ENCODE data around the gene MGAT3.
"Not testable (repeated sequence)": the region's sequence is repeated elsewhere in the genome, so short reads cannot be mapped to it uniquely, and the experiment has no call there.

MGAT3 gene

DNA sequence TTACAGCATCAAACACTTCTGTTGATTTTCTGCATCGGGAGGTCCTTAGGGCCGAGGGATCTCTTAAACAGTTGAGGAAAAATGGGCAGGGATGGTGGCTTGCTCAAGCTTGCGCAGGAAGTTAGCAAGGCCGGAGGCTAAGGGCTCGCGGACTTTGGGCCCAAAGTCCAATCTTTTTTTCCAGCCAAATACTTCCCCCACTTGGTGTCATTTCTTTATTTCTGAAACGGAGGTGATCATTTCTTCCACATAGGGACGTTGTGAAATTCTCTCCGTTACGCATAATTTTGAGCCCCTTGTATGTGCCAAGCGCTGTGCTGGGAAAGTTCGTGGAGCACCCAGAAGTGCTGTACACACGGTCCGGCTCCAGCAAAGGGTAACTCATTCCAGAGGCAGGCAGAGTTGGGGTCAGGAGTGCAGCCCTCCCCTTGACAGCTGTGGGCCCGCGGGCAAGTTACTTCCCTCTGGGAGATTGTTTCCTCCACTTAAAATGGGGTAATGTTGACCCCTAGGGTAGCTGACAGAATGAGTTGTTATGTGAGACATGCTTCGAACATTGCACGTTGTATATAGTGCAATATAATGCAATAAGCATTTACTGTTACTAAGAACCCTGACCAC is 46.1 kb downstream of the MGAT3 start:
- Histone ChIP-seq H3K27ac (ENCODE audit: low read length) (peak overlapping the region; percentile 76), H3K27me3 (ENCODE audit: insufficient read depth, low read length, poor library complexity) (no peaks in the 10 kb centered on the region), H3K4me1 (ENCODE audit: insufficient read depth, low read length) (peaks cover 34% of the 10 kb centered on the region), H3K9ac (ENCODE audit: low read depth, low read length) (peak overlapping the region; percentile 83), H3K4me3 (ENCODE audit: low read depth in 1 of 2, low read length in 2 of 2) (peak overlapping the region; percentile 94 to 95), H3K36me3 (ENCODE audit: insufficient read depth, low read length) (peaks cover 42% of the 10 kb centered on the region), H3K79me2 (ENCODE audit: insufficient read depth, low read length) (peaks cover 55% of the 10 kb centered on the region), H3K4me2 (ENCODE audit: insufficient read depth, low read length) (peak overlapping the region; percentile 99), H2AFZ (ENCODE audit: low read depth, low read length) (peak overlapping the region; percentile 84), H3K9me3 (ENCODE audit: insufficient read depth, low read length, severe bottlenecking) (no peaks in the 10 kb centered on the region), H4K20me1 (ENCODE audit: insufficient read depth, low read length) (peaks cover 27% of the 10 kb centered on the region; the same call in 1 of the 2 replicates)
- no peak for TF ChIP-seq EZH2 (IDR thresholded peaks at IDR 0.05; ENCODE audit: borderline replicate concordance, low read depth, low read length, severe bottlenecking)
- TF ChIP-seq, protein P1, sequence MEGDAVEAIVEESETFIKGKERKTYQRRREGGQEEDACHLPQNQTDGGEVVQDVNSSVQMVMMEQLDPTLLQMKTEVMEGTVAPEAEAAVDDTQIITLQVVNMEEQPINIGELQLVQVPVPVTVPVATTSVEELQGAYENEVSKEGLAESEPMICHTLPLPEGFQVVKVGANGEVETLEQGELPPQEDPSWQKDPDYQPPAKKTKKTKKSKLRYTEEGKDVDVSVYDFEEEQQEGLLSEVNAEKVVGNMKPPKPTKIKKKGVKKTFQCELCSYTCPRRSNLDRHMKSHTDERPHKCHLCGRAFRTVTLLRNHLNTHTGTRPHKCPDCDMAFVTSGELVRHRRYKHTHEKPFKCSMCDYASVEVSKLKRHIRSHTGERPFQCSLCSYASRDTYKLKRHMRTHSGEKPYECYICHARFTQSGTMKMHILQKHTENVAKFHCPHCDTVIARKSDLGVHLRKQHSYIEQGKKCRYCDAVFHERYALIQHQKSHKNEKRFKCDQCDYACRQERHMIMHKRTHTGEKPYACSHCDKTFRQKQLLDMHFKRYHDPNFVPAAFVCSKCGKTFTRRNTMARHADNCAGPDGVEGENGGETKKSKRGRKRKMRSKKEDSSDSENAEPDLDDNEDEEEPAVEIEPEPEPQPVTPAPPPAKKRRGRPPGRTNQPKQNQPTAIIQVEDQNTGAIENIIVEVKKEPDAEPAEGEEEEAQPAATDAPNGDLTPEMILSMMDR (IDR thresholded peaks at IDR 0.05; ENCODE audit: borderline replicate concordance, extremely low read depth, low read length, poor library complexity, severe bottlenecking), result no peak
- DNase-seq (no peak), ATAC-seq (ENCODE audit: insufficient read depth, low read depth) (no peak)

DNA sequence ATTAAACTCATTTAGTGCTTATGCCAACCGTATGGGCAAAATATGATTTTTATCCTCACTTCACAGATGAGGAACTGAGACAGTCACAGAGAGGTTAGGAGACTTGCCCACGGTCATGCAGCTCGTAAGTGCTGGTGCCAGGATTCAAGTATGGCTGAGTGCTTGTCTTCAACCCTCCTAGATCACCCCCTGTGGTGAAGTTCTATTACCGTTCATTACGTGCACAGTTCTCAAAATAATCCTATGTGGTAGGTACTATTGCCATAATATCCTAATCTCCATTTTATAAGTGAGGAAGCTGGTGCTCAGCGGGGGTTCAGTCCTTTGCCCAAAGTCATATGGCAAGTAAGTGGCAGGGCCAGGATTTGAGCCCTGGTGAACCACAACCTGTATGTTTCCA is 46.8 kb downstream of the MGAT3 start:
- Histone ChIP-seq H3K79me2 (ENCODE audit: insufficient read depth, low read length) (peaks cover 63% of the 10 kb centered on the region), H3K4me2 (ENCODE audit: insufficient read depth, low read length) (peak overlapping the region; percentile 99), H3K36me3 (ENCODE audit: insufficient read depth, low read length) (peaks cover 49% of the 10 kb centered on the region), H3K4me1 (ENCODE audit: insufficient read depth, low read length) (peaks cover 34% of the 10 kb centered on the region), H4K20me1 (ENCODE audit: insufficient read depth, low read length) (peaks cover 34% of the 10 kb centered on the region; the same call in 1 of the 2 replicates), H3K27ac (ENCODE audit: low read length) (peak overlapping the region; percentile 76), H3K4me3 (ENCODE audit: low read depth in 1 of 2, low read length in 2 of 2) (peak overlapping the region; percentile 94 to 95; a peak in 3 of 4 replicates), H2AFZ (ENCODE audit: low read depth, low read length) (no peak overlapping the region), H3K27me3 (ENCODE audit: insufficient read depth, low read length, poor library complexity) (no peaks in the 10 kb centered on the region), H3K9ac (ENCODE audit: low read depth, low read length) (peak overlapping the region; percentile 83), H3K9me3 (ENCODE audit: insufficient read depth, low read length, severe bottlenecking) (no peaks in the 10 kb centered on the region)
- DNase-seq (no peak), ATAC-seq (ENCODE audit: insufficient read depth, low read depth) (no peak)
- TF ChIP-seq EZH2 (IDR thresholded peaks at IDR 0.05; ENCODE audit: borderline replicate concordance, low read depth, low read length, severe bottlenecking), result no peak
- TF ChIP-seq, protein P1 (IDR thresholded peaks at IDR 0.05; ENCODE audit: borderline replicate concordance, extremely low read depth, low read length, poor library complexity, severe bottlenecking), result no peak

DNA sequence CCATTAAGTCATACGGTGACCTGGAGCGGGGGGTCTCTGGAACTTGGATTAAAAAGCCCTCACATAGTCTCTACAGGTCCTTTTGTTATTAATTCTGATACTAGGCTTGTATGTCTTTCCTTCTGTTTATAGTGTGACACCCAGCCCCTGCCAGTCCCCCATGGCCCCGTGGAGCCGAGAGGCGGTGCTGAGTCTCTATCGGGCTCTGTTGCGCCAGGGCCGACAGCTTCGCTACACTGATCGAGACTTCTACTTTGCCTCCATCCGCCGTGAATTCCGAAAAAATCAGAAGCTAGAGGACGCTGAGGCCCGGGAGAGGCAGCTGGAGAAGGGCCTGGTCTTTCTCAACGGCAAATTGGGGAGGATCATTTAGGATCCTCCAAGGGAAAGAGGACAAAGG is 47.3 kb downstream of the MGAT3 start:
- TF ChIP-seq, protein P1 (IDR thresholded peaks at IDR 0.05; ENCODE audit: borderline replicate concordance, extremely low read depth, low read length, poor library complexity, severe bottlenecking), result no peak
- H4K20me1 ChIP-seq (ENCODE audit: insufficient read depth, low read length), result peaks cover 36% of the 10 kb centered on the region; the same call in 1 of the 2 replicates

DNA sequence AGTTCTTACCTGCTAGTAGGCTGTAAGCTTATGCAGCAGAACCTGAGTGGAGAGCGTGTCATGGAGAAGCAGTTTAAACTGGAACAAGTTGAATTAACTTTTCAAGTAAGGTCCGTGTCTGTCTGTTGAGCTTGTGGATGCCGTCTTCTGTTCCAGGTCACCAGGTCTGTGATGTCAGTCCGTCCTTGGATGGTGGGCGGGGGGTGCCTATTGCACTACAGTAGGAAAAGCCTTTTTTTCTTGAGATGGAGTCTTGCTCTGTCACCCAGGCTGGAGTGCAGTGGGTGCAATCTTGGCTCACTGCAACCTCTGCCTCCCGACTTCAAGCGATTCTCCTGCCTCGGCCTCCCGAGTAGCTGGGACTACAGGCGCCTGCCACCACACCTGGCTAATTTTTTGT is 50.2 kb downstream of the MGAT3 start:
- not testable (repeated sequence) for H3K4me2 ChIP-seq (ENCODE audit: insufficient read depth, low read length); H3K27ac ChIP-seq (ENCODE audit: low read length); DNase-seq; H2AFZ ChIP-seq (ENCODE audit: low read depth, low read length); H3K9me3 ChIP-seq (ENCODE audit: insufficient read depth, low read length, severe bottlenecking); H3K9ac ChIP-seq (ENCODE audit: low read depth, low read length); ATAC-seq (ENCODE audit: insufficient read depth, low read depth); H3K27me3 ChIP-seq (ENCODE audit: insufficient read depth, low read length, poor library complexity); H3K4me3 ChIP-seq (ENCODE audit: low read depth in 1 of 2, low read length in 2 of 2)
- Histone ChIP-seq H3K4me1 (ENCODE audit: insufficient read depth, low read length) (peaks cover 25% of the 10 kb centered on the region), H3K79me2 (ENCODE audit: insufficient read depth, low read length) (peaks cover 88% of the 10 kb centered on the region), H4K20me1 (ENCODE audit: insufficient read depth, low read length) (peaks cover 57% of the 10 kb centered on the region), H3K36me3 (ENCODE audit: insufficient read depth, low read length) (peaks cover 81% of the 10 kb centered on the region)

More for the DNA sequence above, 47.3 kb downstream of the MGAT3 start:
- peaks cover 67% of the 10 kb centered on the region for H3K79me2 ChIP-seq (ENCODE audit: insufficient read depth, low read length)
- ATAC-seq (ENCODE audit: insufficient read depth, low read depth) (no peak), DNase-seq (no peak)
- peak overlapping the region in 1 of 2 experiments; percentile 94; a peak in 2 of 4 replicates for H3K4me3 ChIP-seq (ENCODE audit: low read depth in 1 of 2, low read length in 2 of 2)
- H3K9me3 ChIP-seq (ENCODE audit: insufficient read depth, low read length, severe bottlenecking), result no peaks in the 10 kb centered on the region
- no peaks in the 10 kb centered on the region for H3K27me3 ChIP-seq (ENCODE audit: insufficient read depth, low read length, poor library complexity)
- peak overlapping the region; percentile 99 for H3K4me2 ChIP-seq (ENCODE audit: insufficient read depth, low read length)
- peaks cover 34% of the 10 kb centered on the region for H3K4me1 ChIP-seq (ENCODE audit: insufficient read depth, low read length)
- H2AFZ ChIP-seq (ENCODE audit: low read depth, low read length), result no peak overlapping the region
- peaks cover 53% of the 10 kb centered on the region for H3K36me3 ChIP-seq (ENCODE audit: insufficient read depth, low read length)
- no peak overlapping the region for H3K27ac ChIP-seq (ENCODE audit: low read length)
- peak overlapping the region; percentile 83 for H3K9ac ChIP-seq (ENCODE audit: low read depth, low read length)

Measured in DND-41 (cell line).